ENCODE data around the gene ACTN1.
A peak's percentile ranks its signal among the peaks of the same experiment; 100 is the strongest.
"Not testable (repeated sequence)": the region's sequence is repeated elsewhere in the genome, so short reads cannot be mapped to it uniquely, and the experiment has no call there.

The ACTN1 gene

GRCh38 chr14:68979021-68979721 is at the start of gene ACTN1:
Gene ACTN1 (minus strand): TSS chr14:68979302. CDS start chr14:68979056, 246 bp downstream.
- H3K4me3 ChIP-seq (ENCODE audit: low read depth, low read length): peak within 1 kb of the TSS; percentile 52
- no peak for DNase-seq (ENCODE audit: low read depth)
- TF ChIP-seq CTCF (IDR thresholded peaks at IDR 0.05; ENCODE audit: low read depth, low read length, missing control alignments): no peak

- TF ChIP-seq CTCF (IDR thresholded peaks at IDR 0.05; ENCODE audit: low read depth, low read length, missing control alignments): no peak
- DNase-seq (ENCODE audit: low read depth): no peak
- H3K4me3 ChIP-seq (ENCODE audit: low read depth, low read length): no peak overlapping the region
These were observed 48.3 kb upstream of the ACTN1 start for GRCh38 chr14:69027242-69027913.

- no peak for TF ChIP-seq CTCF (IDR thresholded peaks at IDR 0.05; ENCODE audit: low read depth, low read length, missing control alignments)
- no peak for DNase-seq (ENCODE audit: low read depth)
- no peak overlapping the region for H3K4me3 ChIP-seq (ENCODE audit: low read depth, low read length)
These were observed 43.9 kb upstream of the ACTN1 start for GRCh38 chr14:69023035-69023434.

GRCh38 chr14:69022093-69022492 is 43.0 kb upstream of the ACTN1 start:
- H3K4me3 ChIP-seq (ENCODE audit: low read depth, low read length); DNase-seq (ENCODE audit: low read depth): not testable (repeated sequence)

GRCh38 chr14:69017706-69018105 is 38.6 kb upstream of the ACTN1 start:
- DNase-seq (ENCODE audit: low read depth): no peak
- TF ChIP-seq CTCF (IDR thresholded peaks at IDR 0.05; ENCODE audit: low read depth, low read length, missing control alignments): no peak
- H3K4me3 ChIP-seq (ENCODE audit: low read depth, low read length): no peak overlapping the region

GRCh38 chr14:69014829-69015259 is 35.7 kb upstream of the ACTN1 start:
- no peak overlapping the region for H3K4me3 ChIP-seq (ENCODE audit: low read depth, low read length)
- TF ChIP-seq CTCF (IDR thresholded peaks at IDR 0.05; ENCODE audit: low read depth, low read length, missing control alignments): no peak
- DNase-seq (ENCODE audit: low read depth): no peak

GRCh38 chr14:69013943-69014782 is 35.1 kb upstream of the ACTN1 start:
- no peak overlapping the region for H3K4me3 ChIP-seq (ENCODE audit: low read depth, low read length)
- no peak for DNase-seq (ENCODE audit: low read depth)
- TF ChIP-seq CTCF (IDR thresholded peaks at IDR 0.05; ENCODE audit: low read depth, low read length, missing control alignments): no peak

Data from GM12864 (cell line).